Naive thymus-derived CD4-positive, alpha-beta T cell (primary cell): Measurements from ENCODE around the gene PARP1. TPM values are rescaled to one million over a fixed set of nuclear protein-coding genes. Genes with fewer than 3 reads are reported as not detected.

Experiments
- ATAC-seq: fragments of 150-1000 bp; cut with Tn5 transposase; 2 replicates; pipeline ENCODE4 v1.10.0; 2021; ENCODE audit warnings: mild to moderate bottlenecking, moderate library complexity
- CTCF ChIA-PET: fragments of 350-600 bp; sonication (Branson Sonifier 250); formaldehyde crosslinking; loops from one replicate; lab custom pipeline; 2021; ENCODE audit warnings: antibody characterized with exemption; lab: Charles Lee
- POLR2A ChIA-PET: fragments of 350-600 bp; sonication (Branson Sonifier 250); formaldehyde crosslinking; loops from one replicate; lab custom pipeline; 2021; ENCODE audit warnings: antibody characterized with exemption, inconsistent platforms; lab: Charles Lee
- DNase-seq, 9 donors: peaks; one replicate each; pipeline versions ENCODE4 v3.0.0 to v3.0.0-alpha.2; 2020 to 2022; ENCODE audit warnings: mixed read lengths in 1 of 9
- H3K27ac ChIP-seq: one replicate; pipeline ENCODE4 v1.7.0; 2013; ENCODE audit warnings: mild to moderate bottlenecking, low read depth, low read length, moderate library complexity
- H3K27me3 ChIP-seq, 2 donors: one replicate each; pipeline ENCODE4 v1.7.0; 2013; ENCODE audit warnings: low read length in 2 of 2, mild to moderate bottlenecking in 2 of 2, moderate library complexity in 2 of 2; ENCODE audit not compliant: control insufficient read depth in 2 of 2, insufficient read depth in 2 of 2
- H3K36me3 ChIP-seq, 3 experiments: 1 replicate in 2 of 3; 2 replicates in 1 of 3; pipeline ENCODE4 v1.7.0; 2013; ENCODE audit warnings: low read length in 3 of 3, mild to moderate bottlenecking in 3 of 3, moderate library complexity in 1 of 3; ENCODE audit not compliant: insufficient read depth in 3 of 3, control insufficient read depth in 2 of 3
- H3K4me1 ChIP-seq, 2 donors: one replicate each; pipeline ENCODE4 v1.7.0; 2013; ENCODE audit warnings: low read length in 2 of 2, mild to moderate bottlenecking in 2 of 2, moderate library complexity in 1 of 2; ENCODE audit not compliant: control insufficient read depth in 2 of 2, insufficient read depth in 2 of 2
- H3K4me3 ChIP-seq: 2 replicates; pipeline ENCODE4 v1.7.0; 2013; ENCODE audit warnings: mild to moderate bottlenecking, low read length
- H3K9me3 ChIP-seq, 3 experiments: 1 replicate in 2 of 3; 2 replicates in 1 of 3; pipeline ENCODE4 v1.7.0; 2013; ENCODE audit warnings: low read length in 3 of 3; ENCODE audit not compliant: control insufficient read depth in 2 of 3
- H3K27ac Mint-ChIP-seq, 9 donors: one replicate each; pipeline ENCODE4 v1.8.0; 2020 to 2022; ENCODE audit warnings: mixed read lengths in 9 of 9, mild to moderate bottlenecking in 8 of 9, moderate library complexity in 5 of 9, inconsistent platforms in 2 of 9
- H3K27me3 Mint-ChIP-seq, 5 donors: one replicate each; pipeline ENCODE4 v1.8.0; 2021 to 2022; ENCODE audit warnings: mixed read lengths in 5 of 5, mild to moderate bottlenecking in 1 of 5
- H3K36me3 Mint-ChIP-seq, 5 donors: one replicate each; pipeline ENCODE4 v1.8.0; 2020 to 2022; ENCODE audit warnings: mixed read lengths in 5 of 5, mild to moderate bottlenecking in 3 of 5, inconsistent platforms in 1 of 5
- H3K4me1 Mint-ChIP-seq, 7 donors: one replicate each; pipeline ENCODE4 v1.8.0; 2020 to 2022; ENCODE audit warnings: mixed read lengths in 7 of 7, mild to moderate bottlenecking in 3 of 7, inconsistent platforms in 1 of 7
- H3K4me3 Mint-ChIP-seq, 10 donors: one replicate each; pipeline ENCODE4 v1.8.0; 2020 to 2022; ENCODE audit warnings: mild to moderate bottlenecking in 10 of 10, mixed read lengths in 10 of 10, moderate library complexity in 6 of 10, inconsistent platforms in 2 of 10
- H3K9me3 Mint-ChIP-seq, 11 donors: one replicate each; pipeline ENCODE4 v1.8.0; 2020 to 2022; ENCODE audit warnings: mixed read lengths in 11 of 11, mild to moderate bottlenecking in 4 of 11, inconsistent platforms in 1 of 11, moderate library complexity in 1 of 11
- intact Hi-C, 2 donors: fragments of 100-400 bp; cut with micrococcal nuclease; formaldehyde crosslinking; loops; one replicate each; pipeline ENCODE4 v1.15.1; 2023
- polyA plus RNA-seq, 2 donors: library from polyadenylated mRNA; unstranded; fragments of 300-500 nt; fragmentation: Illumina TruSeq; gene quantifications; one replicate each; pipeline ENCODE4 v1.2.3, GENCODE V29; 2021
- total RNA-seq, 6 experiments: library from RNA in 5 of 6; stranded (reverse) in 5 of 6; gene quantifications; 1 replicate in 5 of 6; 2 replicates in 1 of 6; pipeline ENCODE4 v1.2.3 and lab custom pipeline; 2021 to 2026

The PARP1 gene
- total and polyA plus RNA-seq, 7 experiments from 2014 or later = 63.6 to 165 (median 89.3) TPM

GRCh38 chr1:226402739-226403165 lies 5.1 kb downstream of the PARP1 start:
- Mint-ChIP-seq H3K9me3 (no peaks in the 10 kb centered on the region), H3K36me3 (peaks cover 9 to 48% (median 30%) of the 10 kb centered on the region in 5 donors), H3K4me1 (peaks cover 58 to 88% (median 77%) of the 10 kb centered on the region in 7 donors), H3K4me3 (no peak overlapping the region), H3K27me3 (no peaks in the 10 kb centered on the region), H3K27ac (peak overlapping the region in 1 of 9 donors; percentile 69)
- DNase-seq = no peak
- H3K4me1 ChIP-seq = peaks cover 23 to 25% of the 10 kb centered on the region in 2 donors
- no peaks in the 10 kb centered on the region for H3K27me3 ChIP-seq
- ATAC-seq = no peak
- intact Hi-C loops = loop anchor here (10.0 kb wide), 3 partner anchors 218 to 1702 kb away; partner anchors contain the start of genes ACBD3 (in 1 of the 2), C1orf35 (in 1 of the 2), MRPL55 (in 1 of the 2) and SRP9 (in 1 of the 2)
- ChIA-PET POLR2A (no interaction called here), CTCF (no interaction called here)
- no peak overlapping the region for H3K4me3 ChIP-seq
- no peak overlapping the region for H3K27ac ChIP-seq
- peaks cover 8 to 43% (median 20%) of the 10 kb centered on the region in 3 experiments for H3K36me3 ChIP-seq
- H3K9me3 ChIP-seq = no peaks in the 10 kb centered on the region

GRCh38 chr1:226401355-226402303 lies 6.3 kb downstream of the PARP1 start:
- ATAC-seq (no peak), DNase-seq (no peak)
- H3K9me3 ChIP-seq = no peaks in the 10 kb centered on the region
- peak overlapping the region in 3 of 9 donors; percentile 7 to 63 (median 33) for H3K27ac Mint-ChIP-seq
- CTCF ChIA-PET = no interaction called here
- no peak overlapping the region for H3K4me3 Mint-ChIP-seq
- no peaks in the 10 kb centered on the region for H3K27me3 ChIP-seq
- intact Hi-C loops = loop anchor here (10.0 kb wide), 3 partner anchors 217 to 1703 kb away; partner anchors contain the start of genes ACBD3 (in 1 of the 2), C1orf35 (in 1 of the 2), MRPL55 (in 1 of the 2) and SRP9 (in 1 of the 2)
- H3K27me3 Mint-ChIP-seq = no peaks in the 10 kb centered on the region
- H3K9me3 Mint-ChIP-seq = no peaks in the 10 kb centered on the region
- POLR2A ChIA-PET = no interaction called here
- H3K36me3 ChIP-seq = peaks cover 8 to 50% (median 20%) of the 10 kb centered on the region in 3 experiments
- peaks cover 59 to 86% (median 78%) of the 10 kb centered on the region in 7 donors for H3K4me1 Mint-ChIP-seq
- no peak overlapping the region for H3K4me3 ChIP-seq
- H3K4me1 ChIP-seq = peaks cover 23 to 25% of the 10 kb centered on the region in 2 donors
- H3K27ac ChIP-seq = no peak overlapping the region
- peaks cover 9 to 59% (median 38%) of the 10 kb centered on the region in 5 donors for H3K36me3 Mint-ChIP-seq

- Mint-ChIP-seq H3K36me3 (peaks cover 9 to 62% (median 40%) of the 10 kb centered on the region in 5 donors), H3K4me1 (peaks cover 52 to 77% (median 72%) of the 10 kb centered on the region in 7 donors), H3K9me3 (no peaks in the 10 kb centered on the region), H3K4me3 (peak overlapping the region in 1 of 10 donors; percentile 8), H3K27ac (peak overlapping the region in 4 of 9 donors; percentile 33 to 65 (median 48)), H3K27me3 (no peaks in the 10 kb centered on the region)
- no peaks in the 10 kb centered on the region for H3K27me3 ChIP-seq
- ChIA-PET POLR2A (no interaction called here), CTCF (interaction anchor here (1.0 kb wide), 1 partner anchor 24 kb away, joined by 3 read pairs; no protein-coding TSS in a partner anchor)
- intact Hi-C loops = loop anchor here (10.0 kb wide), 3 partner anchors 216 to 1704 kb away; partner anchors contain the start of genes ACBD3 (in 1 of the 2), C1orf35 (in 1 of the 2), MRPL55 (in 1 of the 2) and SRP9 (in 1 of the 2)
- DNase-seq = no peak
- H3K4me1 ChIP-seq = peaks cover 15 to 17% of the 10 kb centered on the region in 2 donors
- ATAC-seq = no peak
- H3K4me3 ChIP-seq = no peak overlapping the region
- H3K9me3 ChIP-seq = no peaks in the 10 kb centered on the region
- peaks cover 8 to 52% (median 20%) of the 10 kb centered on the region in 3 experiments for H3K36me3 ChIP-seq
- no peak overlapping the region for H3K27ac ChIP-seq
Observed at GRCh38 chr1:226400519-226401354, 7.2 kb downstream of the PARP1 start.

- ChIA-PET POLR2A (no interaction called here), CTCF (interaction anchor here (0.6 to 1.4 kb wide), 2 partner anchors 10 to 23 kb away, joined by 3 to 5 read pairs; partner anchors contain the start of gene PARP1)
- Histone ChIP-seq H3K9me3 (no peaks in the 10 kb centered on the region), H3K27ac (no peak overlapping the region), H3K4me3 (no peak overlapping the region), H3K27me3 (no peaks in the 10 kb centered on the region), H3K4me1 (no peaks in the 10 kb centered on the region), H3K36me3 (peaks cover 8 to 65% (median 20%) of the 10 kb centered on the region in 3 experiments)
- Mint-ChIP-seq H3K36me3 (peaks cover 9 to 81% (median 44%) of the 10 kb centered on the region in 5 donors), H3K27me3 (no peaks in the 10 kb centered on the region), H3K9me3 (no peaks in the 10 kb centered on the region), H3K27ac (peak overlapping the region in 1 of 9 donors; percentile 10), H3K4me3 (peak overlapping the region in 1 of 10 donors; percentile 2), H3K4me1 (peaks cover 35 to 69% (median 60%) of the 10 kb centered on the region in 7 donors)
- ATAC-seq (no peak), DNase-seq (no peak)
- intact Hi-C loops = no loop called here
Observed at GRCh38 chr1:226397955-226398636, 9.8 kb downstream of the PARP1 start.

GRCh38 chr1:226397011-226397926 lies 10.6 kb downstream of the PARP1 start:
- Histone ChIP-seq H3K36me3 (peaks cover 5 to 67% (median 20%) of the 10 kb centered on the region in 3 experiments), H3K4me1 (peaks cover 0 to 4% of the 10 kb centered on the region in 2 donors), H3K27me3 (no peaks in the 10 kb centered on the region), H3K27ac (no peak overlapping the region), H3K4me3 (no peak overlapping the region), H3K9me3 (no peaks in the 10 kb centered on the region)
- CTCF ChIA-PET = interaction anchor here (0.6 kb wide), 1 partner anchor 24 kb away, joined by 3 read pairs; no protein-coding TSS in a partner anchor
- H3K27me3 Mint-ChIP-seq = no peaks in the 10 kb centered on the region
- DNase-seq = no peak
- intact Hi-C loops = no loop called here
- peak overlapping the region in 1 of 10 donors; percentile 2 for H3K4me3 Mint-ChIP-seq
- POLR2A ChIA-PET = no interaction called here
- H3K9me3 Mint-ChIP-seq = no peaks in the 10 kb centered on the region
- H3K4me1 Mint-ChIP-seq = peaks cover 32 to 64% (median 55%) of the 10 kb centered on the region in 7 donors
- no peak for ATAC-seq
- H3K36me3 Mint-ChIP-seq = peaks cover 5 to 78% (median 44%) of the 10 kb centered on the region in 5 donors
- H3K27ac Mint-ChIP-seq = no peak overlapping the region
